ENCODE data around the gene FRG2. TPM values are rescaled to one million over a fixed set of nuclear protein-coding genes. Genes with fewer than 3 reads are reported as not detected.
"Not testable (repeated sequence)": the region's sequence is repeated elsewhere in the genome, so short reads cannot be mapped to it uniquely, and the experiment has no call there.

Gene FRG2
- total and polyA plus RNA-seq, 2 experiments from 2014 or later: not detected

GRCh38 chr4:190016369-190017289, 10.4 kb downstream of the FRG2 start:
- Histone ChIP-seq H3K4me1 (ENCODE audit: low read depth) (no peaks in the 10 kb centered on the region), H3K27me3 (peaks cover 98% of the 10 kb centered on the region), H3K4me3 (no peak overlapping the region), H3K27ac (no peak overlapping the region), H3K9me3 (ENCODE audit: low read depth) (no peaks in the 10 kb centered on the region), H3K36me3 (no peaks in the 10 kb centered on the region)
- no peak for DNase-seq (ENCODE audit: low read depth in 1 of 2, low spot score in 1 of 2)
- TF ChIP-seq CTCF (IDR thresholded peaks at IDR 0.05; ENCODE audit: low read depth, low read length): no peak

- no peaks in the 10 kb centered on the region for H3K4me1 ChIP-seq (ENCODE audit: low read depth)
- TF ChIP-seq CTCF (IDR thresholded peaks at IDR 0.05; ENCODE audit: low read depth, low read length): no peak
- H3K27me3 ChIP-seq: peaks cover 93% of the 10 kb centered on the region
- DNase-seq (ENCODE audit: low read depth in 1 of 2, low spot score in 1 of 2): no peak
- H3K27ac ChIP-seq: no peak overlapping the region
- no peaks in the 10 kb centered on the region for H3K9me3 ChIP-seq (ENCODE audit: low read depth)
- H3K4me3 ChIP-seq: no peak overlapping the region
- no peaks in the 10 kb centered on the region for H3K36me3 ChIP-seq
These were observed 11.3 kb downstream of the FRG2 start for GRCh38 chr4:190015538-190016368.

GRCh38 chr4:190014771-190015537, 12.1 kb downstream of the FRG2 start:
- no peaks in the 10 kb centered on the region for H3K36me3 ChIP-seq
- H3K9me3 ChIP-seq (ENCODE audit: low read depth): no peaks in the 10 kb centered on the region
- no peaks in the 10 kb centered on the region for H3K4me1 ChIP-seq (ENCODE audit: low read depth)
- H3K27ac ChIP-seq: no peak overlapping the region
- peaks cover 85% of the 10 kb centered on the region for H3K27me3 ChIP-seq
- no peak for TF ChIP-seq CTCF (IDR thresholded peaks at IDR 0.05; ENCODE audit: low read depth, low read length)
- peak overlapping the region; percentile 2 for H3K4me3 ChIP-seq
- DNase-seq (ENCODE audit: low read depth in 1 of 2, low spot score in 1 of 2): peak in 1 of 2 donors; percentile 47

GRCh38 chr4:189989941-189990340, 37.1 kb downstream of the FRG2 start:
- H3K36me3 ChIP-seq; H3K4me1 ChIP-seq (ENCODE audit: low read depth); H3K9me3 ChIP-seq (ENCODE audit: low read depth); DNase-seq (ENCODE audit: low read depth in 1 of 2, low spot score in 1 of 2); H3K4me3 ChIP-seq; H3K27me3 ChIP-seq; H3K27ac ChIP-seq: not testable (repeated sequence)

GRCh38 chr4:189988877-189989431, 38.1 kb downstream of the FRG2 start:
- DNase-seq (ENCODE audit: low read depth in 1 of 2, low spot score in 1 of 2): no peak
- H3K27ac ChIP-seq: no peak overlapping the region
- H3K36me3 ChIP-seq: no peaks in the 10 kb centered on the region
- H3K9me3 ChIP-seq (ENCODE audit: low read depth): no peaks in the 10 kb centered on the region
- H3K27me3 ChIP-seq: no peaks in the 10 kb centered on the region
- no peak overlapping the region for H3K4me3 ChIP-seq
- TF ChIP-seq CTCF (IDR thresholded peaks at IDR 0.05; ENCODE audit: low read depth, low read length): no peak
- H3K4me1 ChIP-seq (ENCODE audit: low read depth): no peaks in the 10 kb centered on the region

GRCh38 chr4:189985651-189986243, 41.3 kb downstream of the FRG2 start:
- H3K4me3 ChIP-seq; H3K9me3 ChIP-seq (ENCODE audit: low read depth); H3K27me3 ChIP-seq; H3K36me3 ChIP-seq; H3K4me1 ChIP-seq (ENCODE audit: low read depth); DNase-seq (ENCODE audit: low read depth in 1 of 2, low spot score in 1 of 2); H3K27ac ChIP-seq: not testable (repeated sequence)

GRCh38 chr4:189984661-189985060, 42.4 kb downstream of the FRG2 start:
- not testable (repeated sequence) for H3K4me3 ChIP-seq; H3K27me3 ChIP-seq; DNase-seq (ENCODE audit: low read depth in 1 of 2, low spot score in 1 of 2); H3K27ac ChIP-seq; H3K4me1 ChIP-seq (ENCODE audit: low read depth); H3K36me3 ChIP-seq; H3K9me3 ChIP-seq (ENCODE audit: low read depth)

- not testable (repeated sequence) for H3K4me1 ChIP-seq (ENCODE audit: low read depth); H3K4me3 ChIP-seq; H3K36me3 ChIP-seq; H3K27ac ChIP-seq; H3K27me3 ChIP-seq; H3K9me3 ChIP-seq (ENCODE audit: low read depth); DNase-seq (ENCODE audit: low read depth in 1 of 2, low spot score in 1 of 2)
These were observed 43.0 kb downstream of the FRG2 start for GRCh38 chr4:189983916-189984526.
